Panc1 (cell line): ENCODE results near the gene S100P.

Experiments used
- POLR2AphosphoS5 ChIP-seq: IDR thresholded peaks from 2 replicates; pipeline ENCODE4 v1.6.1; 2012; ENCODE audit warnings: mild to moderate bottlenecking, low read depth, low read length, moderate library complexity
- REST ChIP-seq, 2 experiments: IDR thresholded peaks; 2 replicates each; pipeline ENCODE4 v1.6.1; 2011 to 2012; ENCODE audit warnings: low read depth in 2 of 2, control low read depth in 1 of 2, low read length in 1 of 2, mild to moderate bottlenecking in 1 of 2, moderate library complexity in 1 of 2; ENCODE audit not compliant: insufficient read depth in 1 of 2
- SIN3A ChIP-seq: IDR thresholded peaks from 2 replicates; pipeline ENCODE4 v1.6.1; 2012; ENCODE audit warnings: low read depth, mild to moderate bottlenecking, low read length, moderate library complexity, borderline replicate concordance; ENCODE audit not compliant: insufficient read depth
- TCF7L2 ChIP-seq: IDR thresholded peaks from 2 replicates; pipeline ENCODE4 v1.6.1; 2011; ENCODE audit warnings: mild to moderate bottlenecking, low read depth, low read length, inconsistent platforms
- TF ChIP-seq, protein P1 (sequence below): fragments of 450-650 bp; IDR thresholded peaks from 2 replicates; pipeline ENCODE4 v1.5.1; 2017; ENCODE audit warnings: mild to moderate bottlenecking

DNA sequence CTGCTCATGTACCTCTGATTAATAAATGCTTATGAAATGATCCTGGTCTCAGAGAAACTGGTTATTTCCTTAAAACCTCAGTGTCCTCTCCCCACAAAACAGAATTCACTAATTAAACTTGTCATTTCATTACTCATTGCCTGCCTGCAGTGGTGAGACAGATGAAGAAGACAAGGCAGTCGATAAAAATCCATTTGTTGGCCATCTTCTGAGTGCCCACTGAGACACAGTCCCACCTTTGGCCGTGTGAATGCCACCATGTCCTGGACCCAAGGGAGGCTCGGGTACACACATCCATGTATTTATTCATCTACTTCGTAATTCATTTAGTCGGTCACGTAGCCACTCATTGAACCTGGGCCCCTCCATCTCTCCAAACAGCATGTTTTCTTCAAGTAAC is 3.5 kb downstream of the S100P start:
- TF ChIP-seq, protein P1, sequence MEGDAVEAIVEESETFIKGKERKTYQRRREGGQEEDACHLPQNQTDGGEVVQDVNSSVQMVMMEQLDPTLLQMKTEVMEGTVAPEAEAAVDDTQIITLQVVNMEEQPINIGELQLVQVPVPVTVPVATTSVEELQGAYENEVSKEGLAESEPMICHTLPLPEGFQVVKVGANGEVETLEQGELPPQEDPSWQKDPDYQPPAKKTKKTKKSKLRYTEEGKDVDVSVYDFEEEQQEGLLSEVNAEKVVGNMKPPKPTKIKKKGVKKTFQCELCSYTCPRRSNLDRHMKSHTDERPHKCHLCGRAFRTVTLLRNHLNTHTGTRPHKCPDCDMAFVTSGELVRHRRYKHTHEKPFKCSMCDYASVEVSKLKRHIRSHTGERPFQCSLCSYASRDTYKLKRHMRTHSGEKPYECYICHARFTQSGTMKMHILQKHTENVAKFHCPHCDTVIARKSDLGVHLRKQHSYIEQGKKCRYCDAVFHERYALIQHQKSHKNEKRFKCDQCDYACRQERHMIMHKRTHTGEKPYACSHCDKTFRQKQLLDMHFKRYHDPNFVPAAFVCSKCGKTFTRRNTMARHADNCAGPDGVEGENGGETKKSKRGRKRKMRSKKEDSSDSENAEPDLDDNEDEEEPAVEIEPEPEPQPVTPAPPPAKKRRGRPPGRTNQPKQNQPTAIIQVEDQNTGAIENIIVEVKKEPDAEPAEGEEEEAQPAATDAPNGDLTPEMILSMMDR, result no peak
- TF ChIP-seq POLR2AphosphoS5, result no peak
- TF ChIP-seq TCF7L2, result no peak
- no peak for TF ChIP-seq SIN3A
- TF ChIP-seq REST (IDR thresholded peaks at IDR 0.05; ENCODE audit: insufficient read depth in 1 of 2, low read depth in 2 of 2, low read length in 1 of 2), result no peak
